SH-SY5Y (cell line): Measurements from ENCODE around the gene CREB1.

Source experiments
- GATA2 ChIP-seq: IDR thresholded peaks from 2 replicates; pipeline ENCODE4 v1.6.1; 2011; ENCODE audit warnings: mild to moderate bottlenecking, low read depth, low read length
- GATA3 ChIP-seq: IDR thresholded peaks from 2 replicates; pipeline ENCODE4 v1.6.1; 2011; ENCODE audit warnings: low read depth, mild to moderate bottlenecking, low read length, moderate library complexity

CREB1 gene

DNA sequence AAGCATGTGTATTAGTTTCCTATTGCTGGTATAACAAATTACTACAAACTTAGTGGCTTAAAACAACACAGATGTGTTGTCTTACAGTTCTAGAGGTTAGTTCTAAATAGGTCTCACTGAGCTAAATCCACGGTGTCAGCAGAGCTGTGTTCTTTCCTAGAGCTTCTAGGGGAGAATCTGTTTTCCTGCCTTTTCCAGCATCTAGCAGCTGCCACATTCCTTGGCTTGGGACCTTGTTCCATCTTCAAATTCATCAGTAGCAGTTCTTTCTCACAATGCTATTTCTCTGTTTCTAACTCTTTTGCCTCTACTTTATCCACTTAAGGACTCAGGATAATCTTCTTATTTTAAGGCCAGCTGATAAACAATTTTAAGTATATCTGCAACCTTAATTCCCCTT lies 32.2 kb upstream of the CREB1 start:
- TF ChIP-seq GATA3 = no peak
- no peak for TF ChIP-seq GATA2

DNA sequence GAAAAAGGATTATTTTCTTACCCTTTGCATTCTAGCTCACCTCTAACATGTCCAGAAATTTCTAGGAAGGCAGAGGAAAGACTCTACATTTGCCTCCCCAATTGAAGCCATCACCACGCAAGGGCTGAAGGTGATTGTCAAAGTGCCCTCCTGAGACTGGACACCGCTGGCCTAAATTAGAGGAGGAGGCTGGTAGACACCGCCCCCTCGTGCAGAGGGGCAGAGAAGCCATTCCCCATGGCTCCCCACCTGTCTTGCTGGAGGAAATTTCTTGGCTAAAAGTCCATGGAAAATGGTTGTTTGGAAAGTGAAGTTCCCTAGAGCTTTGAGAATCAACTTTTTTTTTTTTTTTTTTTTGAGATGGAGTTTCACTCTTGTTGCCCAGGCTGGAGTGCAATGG lies 31.3 kb upstream of the CREB1 start:
- TF ChIP-seq GATA3 = no peak
- no peak for TF ChIP-seq GATA2

DNA sequence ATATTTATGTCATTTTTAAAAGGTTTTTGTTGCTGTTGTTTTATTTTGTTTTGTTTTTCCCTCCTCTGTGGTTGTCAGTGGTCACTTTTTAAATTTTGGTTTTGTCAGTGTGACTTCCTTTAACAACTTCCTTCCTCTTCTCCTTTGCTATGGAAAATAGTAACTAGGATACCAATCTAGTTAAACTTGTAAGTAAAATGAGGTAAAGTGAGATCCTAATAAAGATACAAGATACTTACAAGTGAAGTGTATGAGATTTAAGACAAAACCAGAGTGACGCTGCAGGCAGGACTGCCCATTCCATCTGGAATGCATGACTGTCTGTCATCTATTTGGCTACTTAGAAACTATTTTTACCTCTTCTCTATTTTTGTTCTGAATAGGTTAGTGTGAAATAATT lies 30.6 kb upstream of the CREB1 start:
- TF ChIP-seq GATA3 = no peak
- no peak for TF ChIP-seq GATA2

DNA sequence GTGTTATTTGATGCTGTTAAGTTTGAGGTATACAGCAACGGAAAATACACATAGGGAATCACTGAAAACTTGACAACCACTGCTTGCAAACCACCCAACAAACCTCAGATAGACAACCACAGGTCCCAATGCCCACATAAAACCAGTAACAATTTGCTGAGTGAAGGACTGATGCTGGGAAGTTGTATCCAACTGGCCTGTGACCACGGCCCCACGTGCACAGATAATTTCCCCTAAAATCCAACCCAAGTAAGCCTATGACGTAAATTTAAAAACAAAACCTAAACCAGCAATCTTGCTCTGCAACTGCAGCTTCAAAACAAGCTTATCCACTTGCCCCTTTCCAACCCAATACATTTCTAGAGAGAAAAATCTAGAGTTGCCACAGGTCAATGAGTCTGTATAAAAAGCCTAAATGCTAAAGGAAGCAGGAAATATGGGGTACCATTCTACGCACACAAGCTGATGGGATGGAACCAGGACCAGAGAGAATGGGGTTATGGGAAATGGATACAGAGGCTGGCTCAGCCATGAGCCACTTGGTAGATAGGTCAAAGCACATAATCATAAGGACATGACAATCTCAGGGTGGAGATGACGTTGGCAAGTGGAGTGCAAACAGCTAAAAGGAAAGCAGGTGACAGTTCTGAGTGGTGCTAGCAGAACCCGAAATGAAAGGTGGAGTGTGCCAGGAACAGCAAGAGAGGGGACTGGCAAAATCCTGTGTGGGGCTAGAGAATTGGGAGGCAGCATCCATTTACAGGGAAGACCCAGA lies 27.8 kb upstream of the CREB1 start:
- TF ChIP-seq GATA2 (no peak), GATA3 (no peak)

DNA sequence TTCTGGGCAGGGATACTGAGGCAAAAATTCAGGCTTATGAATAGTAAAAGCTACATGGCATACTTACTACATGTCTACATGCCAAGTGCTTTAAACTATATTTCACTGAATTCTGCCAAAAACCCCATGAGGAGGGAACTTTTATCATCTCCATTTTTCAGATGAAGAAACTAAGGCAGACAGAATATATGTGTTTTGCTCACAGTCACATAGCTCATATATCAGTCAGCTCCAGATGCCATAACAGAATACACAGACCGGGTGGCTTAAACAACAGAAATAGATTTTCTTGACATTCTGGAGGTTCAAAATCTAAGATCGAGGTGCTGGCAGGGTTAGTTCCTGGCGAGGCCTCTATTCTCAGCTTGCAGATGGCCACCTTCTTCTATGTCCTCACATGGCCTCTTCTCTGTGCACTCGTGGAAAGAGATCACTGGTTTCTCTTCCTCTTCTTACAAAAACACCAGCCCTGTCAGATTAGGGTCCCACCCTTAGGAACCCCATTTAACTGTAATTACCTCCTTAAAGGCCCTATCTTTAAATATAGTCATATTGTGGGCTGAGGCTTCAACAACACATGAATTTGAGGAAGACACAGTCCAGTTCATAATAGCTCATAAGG lies 27.1 kb upstream of the CREB1 start:
- TF ChIP-seq GATA2 (no peak), GATA3 (no peak)

DNA sequence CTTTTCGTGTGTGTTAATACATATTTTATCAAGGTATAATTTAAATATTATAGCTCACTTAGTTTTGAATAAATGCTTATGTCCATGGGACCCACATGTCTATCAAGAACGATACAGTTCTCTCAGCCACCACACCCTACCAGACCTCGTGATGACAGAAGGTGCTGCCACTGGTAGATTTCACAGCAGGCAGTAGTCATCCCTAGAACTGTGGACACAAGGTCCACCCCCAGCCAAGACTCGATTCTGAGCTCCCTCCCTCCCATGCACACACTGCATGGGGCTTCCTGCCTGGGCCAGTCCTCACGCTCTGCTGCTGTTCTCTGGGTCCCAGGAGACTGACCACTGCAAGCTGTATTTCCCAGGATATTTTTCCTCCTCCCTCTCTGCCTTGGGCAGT lies 26.5 kb upstream of the CREB1 start:
- no peak for TF ChIP-seq GATA3
- TF ChIP-seq GATA2 = no peak

DNA sequence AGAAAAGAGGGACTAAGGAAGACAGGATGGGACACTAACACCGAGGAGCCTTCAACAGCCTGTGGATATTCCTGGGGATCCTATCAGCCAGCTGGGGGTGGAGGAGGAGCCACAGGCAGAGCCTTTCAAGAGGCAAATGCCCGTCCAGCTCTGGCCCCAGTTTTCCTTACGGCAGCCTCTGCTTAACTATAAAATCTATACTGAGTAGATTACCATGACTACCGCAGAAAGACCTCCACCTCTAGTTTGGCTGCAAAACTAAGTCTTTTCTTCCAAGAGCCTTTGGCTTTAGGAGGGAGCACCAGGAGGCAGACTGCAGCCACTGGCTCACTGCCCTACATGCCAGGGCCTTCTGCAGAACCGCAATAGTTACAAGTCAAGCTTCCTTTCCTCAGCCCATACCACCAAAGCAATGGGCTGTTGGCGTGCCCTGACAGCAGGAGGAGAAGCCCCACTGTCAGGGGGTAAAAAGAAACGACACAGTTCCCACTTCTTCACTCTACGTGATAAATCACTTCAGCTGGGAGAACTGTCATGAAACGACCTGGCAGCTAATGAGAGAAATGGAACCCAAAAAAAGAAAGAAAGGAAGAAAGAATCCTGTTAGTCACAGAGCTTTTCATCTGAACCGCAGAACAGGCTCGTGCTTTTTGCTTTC lies 25.1 kb upstream of the CREB1 start:
- no peak for TF ChIP-seq GATA3
- TF ChIP-seq GATA2 = no peak

DNA sequence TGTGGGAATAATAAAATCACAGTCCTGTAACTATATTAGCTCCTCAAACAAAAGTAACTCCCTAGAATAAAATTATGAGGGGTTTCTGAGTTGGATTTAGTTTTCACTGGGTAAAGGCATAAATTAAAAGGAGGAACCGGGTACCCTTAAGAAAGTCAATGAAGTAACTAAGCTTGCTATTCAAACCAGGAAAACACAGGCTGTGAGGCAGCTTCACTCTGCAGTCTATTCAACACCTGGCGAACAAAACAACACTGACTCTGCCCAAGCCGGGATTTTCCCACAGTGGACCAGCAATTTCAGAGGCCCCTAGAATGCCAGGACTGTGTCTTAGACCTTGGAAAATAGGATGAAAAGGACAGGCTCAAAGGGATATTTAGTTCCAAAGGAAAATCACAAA lies 24.6 kb upstream of the CREB1 start:
- no peak for TF ChIP-seq GATA2
- TF ChIP-seq GATA3 = no peak

DNA sequence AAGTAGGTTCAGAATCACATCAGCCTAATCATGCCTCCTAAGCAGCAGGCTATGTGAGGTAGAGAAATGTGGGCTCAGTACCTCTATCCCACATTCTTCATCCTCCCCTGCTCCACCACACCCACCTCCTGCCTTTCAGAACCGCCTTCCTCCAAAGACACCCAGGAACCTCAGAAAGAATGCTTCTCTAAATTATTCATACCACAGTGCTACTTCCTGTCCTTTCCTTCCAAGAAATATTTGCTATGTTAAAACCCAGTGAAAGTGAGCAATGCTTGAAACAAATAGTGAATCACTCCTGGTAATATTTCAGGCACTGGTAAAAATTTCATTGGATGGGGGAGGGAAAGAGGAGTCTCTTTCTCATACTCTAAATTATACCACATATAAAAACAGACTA lies 24.0 kb upstream of the CREB1 start:
- no peak for TF ChIP-seq GATA2
- no peak for TF ChIP-seq GATA3

DNA sequence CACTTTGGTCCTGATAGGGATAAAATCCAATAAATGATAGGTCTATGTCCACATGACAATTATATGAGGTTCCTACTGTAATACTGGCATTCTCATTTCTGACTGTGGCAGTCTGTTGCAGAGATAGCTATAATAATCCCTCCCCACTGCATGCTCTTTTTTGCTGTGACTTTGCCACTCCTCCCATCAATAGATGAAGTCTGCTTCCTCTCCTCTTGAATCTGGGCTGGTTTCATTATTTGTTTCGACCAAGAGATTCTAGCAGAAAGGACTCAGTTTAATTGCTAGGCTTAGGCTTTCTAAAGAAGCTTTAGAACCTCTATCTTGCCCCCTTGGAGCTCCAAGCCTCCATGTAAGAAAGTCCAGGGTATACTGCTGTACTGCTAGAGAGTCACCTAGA lies 23.3 kb upstream of the CREB1 start:
- TF ChIP-seq GATA3 (no peak), GATA2 (no peak)

DNA sequence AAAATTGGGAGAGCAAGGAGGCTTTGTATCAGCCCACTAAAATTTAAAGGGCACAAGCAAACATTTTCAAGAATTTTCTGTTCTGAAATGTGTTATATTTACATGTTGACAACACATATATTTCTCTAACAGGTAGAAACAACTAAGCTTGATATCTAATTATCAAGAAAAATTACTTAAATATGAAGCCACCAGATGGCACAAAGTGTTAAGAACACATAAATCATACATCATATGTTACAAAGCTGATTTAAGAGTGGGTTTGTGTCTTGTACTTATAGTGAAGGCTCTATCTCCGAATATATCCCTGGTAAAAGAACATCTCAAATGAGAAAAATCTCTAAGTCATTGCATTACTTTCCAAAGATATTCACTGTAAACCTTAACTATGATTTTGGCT lies 19.6 kb upstream of the CREB1 start:
- TF ChIP-seq GATA3 = no peak
- TF ChIP-seq GATA2 = no peak

DNA sequence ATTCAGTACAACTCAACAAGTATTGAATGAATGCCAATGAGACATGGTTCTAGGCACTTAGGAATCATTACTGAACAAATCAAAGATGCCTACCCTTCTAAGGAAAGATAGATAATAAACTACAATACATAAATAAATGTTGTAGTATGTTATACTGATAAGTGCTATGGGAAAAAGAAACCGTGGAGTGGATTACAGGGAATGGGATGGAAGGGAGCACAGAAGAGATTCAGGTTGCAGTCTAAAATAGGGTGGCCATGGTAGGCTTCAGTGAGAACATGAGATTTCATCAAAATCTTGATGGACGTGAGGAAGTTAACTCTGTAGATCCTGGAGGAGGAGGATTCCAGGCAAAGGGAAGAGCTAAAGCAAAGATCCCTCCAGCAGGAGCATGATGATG lies 17.9 kb upstream of the CREB1 start:
- no peak for TF ChIP-seq GATA3
- no peak for TF ChIP-seq GATA2

DNA sequence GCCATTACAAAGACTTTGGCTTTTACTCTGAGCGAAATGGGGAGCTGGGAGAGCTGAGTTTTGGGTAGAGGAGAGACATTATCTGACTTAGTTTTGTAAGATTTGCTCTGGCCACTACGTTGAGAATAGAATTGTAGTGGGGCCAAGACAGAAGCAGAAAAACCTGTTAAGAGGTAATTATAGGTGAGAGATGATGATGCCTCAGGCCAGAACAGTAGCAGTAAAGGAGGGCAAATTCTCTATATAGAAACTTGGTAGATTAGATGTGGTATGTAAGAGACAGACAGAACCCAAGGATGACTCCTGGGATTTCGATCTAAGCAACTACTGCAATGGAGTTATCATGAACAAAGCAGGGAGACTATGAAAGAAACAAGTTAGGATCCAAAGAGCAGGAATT lies 17.4 kb upstream of the CREB1 start:
- TF ChIP-seq GATA2 = no peak
- TF ChIP-seq GATA3 = no peak

DNA sequence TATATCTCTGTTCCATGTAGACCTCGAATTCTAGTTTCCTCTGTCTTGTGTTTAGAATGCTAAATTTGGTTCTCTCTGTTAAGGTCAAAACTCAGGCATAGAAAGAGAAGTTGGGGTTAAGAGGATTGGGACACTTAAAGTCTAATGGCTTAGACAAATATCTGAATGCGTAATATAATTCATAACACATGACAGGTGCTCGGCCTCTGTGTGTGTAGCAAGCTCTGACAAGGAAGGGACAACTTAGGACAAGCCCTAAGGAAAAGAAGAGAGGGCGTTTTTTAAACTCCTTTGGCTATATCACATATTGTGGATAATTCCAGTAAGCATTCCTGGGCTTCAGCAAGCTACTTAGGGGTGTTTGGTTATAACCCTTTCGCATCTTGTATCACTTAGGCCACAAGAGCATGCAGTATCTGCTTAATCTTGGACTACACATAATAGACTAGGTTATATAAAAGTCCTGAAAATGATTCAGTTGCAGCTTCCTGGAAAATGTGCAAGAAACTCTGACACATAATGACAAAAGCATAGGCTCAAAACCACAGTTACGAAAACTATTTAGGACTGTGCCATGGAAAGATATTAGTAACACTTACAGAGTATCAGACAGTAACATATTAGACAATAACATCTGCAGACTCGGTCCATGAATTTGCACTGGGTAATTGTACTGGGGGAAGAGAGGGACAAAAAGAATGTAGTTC lies 16.1 kb upstream of the CREB1 start:
- TF ChIP-seq GATA3 (no peak), GATA2 (no peak)
